Endothelial cell of umbilical vein (primary cell): ENCODE data around the gene PHEX. TPM values are rescaled to one million over a fixed set of nuclear protein-coding genes. Genes with fewer than 3 reads are reported as not detected.

Experiments used
- BruUV-seq: library from RNA; stranded (reverse); fragments of 400-500 nt; replicated peaks from 2 replicates; lab custom pipeline; 2021; lab: Mats Ljungman, UMichigan
- CTCF ChIA-PET: fragments of 300-600, 350-600 bp; sonication (Branson Sonifier 250); formaldehyde crosslinking; loops from one replicate; lab custom pipeline; 2021; ENCODE audit warnings: antibody characterized with exemption, inconsistent platforms; lab: Charles Lee
- POLR2A ChIA-PET: fragments of 300-600, 350-600 bp; sonication (Branson Sonifier 250); formaldehyde crosslinking; loops from one replicate; lab custom pipeline; 2021; ENCODE audit warnings: antibody characterized with exemption, inconsistent platforms; lab: Charles Lee
- DNase-seq: peaks from one replicate; pipeline ENCODE4 v3.0.0-alpha.2; 2011; ENCODE audit warnings: low read depth, low spot score
- FAIRE-seq: peaks from 2 replicates; lab custom pipeline; 2011; peaks lifted over from hg19 to GRCh38; lab: Jason Lieb, UNC
- H2AFZ ChIP-seq: 2 replicates; pipeline ENCODE4 v1.6.0; 2012; ENCODE audit warnings: low read depth, low read length, control low read depth, inconsistent platforms
- H3K27ac ChIP-seq: 2 replicates; pipeline ENCODE4 v1.5.1; 2011; ENCODE audit warnings: low read depth, mild to moderate bottlenecking, control low read depth, low read length, moderate library complexity; ENCODE audit not compliant: insufficient read depth
- H3K27me3 ChIP-seq, 2 experiments: 2 replicates each; pipeline versions ENCODE4 v1.6.0 to v1.6.1; 2011; ENCODE audit warnings: low read length in 2 of 2, mixed read lengths in 1 of 2; ENCODE audit not compliant: control insufficient read depth in 2 of 2, insufficient read depth in 2 of 2
- H3K36me3 ChIP-seq, 2 experiments: 2 replicates in 1 of 2; 3 replicates in 1 of 2; pipeline ENCODE4 v1.5.1; 2011; ENCODE audit warnings: low read length in 2 of 2, mild to moderate bottlenecking in 1 of 2, moderate library complexity in 1 of 2; ENCODE audit not compliant: control insufficient read depth in 2 of 2, insufficient read depth in 2 of 2; ENCODE audit errors: extremely low read depth in 1 of 2
- H3K4me1 ChIP-seq: 3 replicates; pipeline ENCODE4 v1.5.1; 2011; ENCODE audit warnings: mild to moderate bottlenecking, low read length; ENCODE audit not compliant: control insufficient read depth, insufficient read depth; ENCODE audit errors: extremely low read depth
- H3K4me2 ChIP-seq: 2 replicates; pipeline ENCODE4 v1.6.1; 2011; ENCODE audit warnings: low read length, control low read depth, mixed read lengths; ENCODE audit not compliant: insufficient read depth
- H3K4me3 ChIP-seq, 3 experiments: fragments of 200-600 bp in 1 of 3; sonication (generic), shearing (Covaris generic) in 1 of 3; replicated peaks in 1 of 3; 2 replicates each; pipeline ENCODE4 v1.5.1; 2011 to 2016; ENCODE audit warnings: control low read depth in 3 of 3, low read length in 3 of 3, mild to moderate bottlenecking in 2 of 3, inconsistent platforms in 1 of 3, low read depth in 1 of 3, moderate library complexity in 1 of 3; ENCODE audit not compliant: insufficient read depth in 1 of 3
- H3K79me2 ChIP-seq: 2 replicates; pipeline ENCODE4 v1.6.0; 2012; ENCODE audit warnings: low read length, inconsistent platforms; ENCODE audit not compliant: control insufficient read depth, insufficient read depth
- H3K9ac ChIP-seq: replicated peaks from 2 replicates; pipeline ENCODE3; 2011; ENCODE audit warnings: low read length, control low read depth; ENCODE audit not compliant: insufficient read depth; ENCODE audit errors: extremely low read depth
- H3K9me1 ChIP-seq: replicated peaks from 3 replicates; pipeline ENCODE4 v1.6.0; 2011; ENCODE audit warnings: mild to moderate bottlenecking, low read length; ENCODE audit not compliant: control insufficient read depth, insufficient read depth; ENCODE audit errors: extremely low read depth
- H3K9me3 ChIP-seq: replicated peaks from 2 replicates; pipeline ENCODE4 v1.5.1; 2012; ENCODE audit warnings: low read length, inconsistent platforms; ENCODE audit not compliant: control insufficient read depth, insufficient read depth
- H4K20me1 ChIP-seq: replicated peaks from 2 replicates; pipeline ENCODE3; 2011; ENCODE audit warnings: mild to moderate bottlenecking, low read length; ENCODE audit not compliant: control insufficient read depth, insufficient read depth; ENCODE audit errors: extremely low read depth
- EZH2 ChIP-seq: IDR thresholded peaks from 2 replicates; pipeline ENCODE4 v1.6.1; 2012; ENCODE audit warnings: borderline replicate concordance, low read depth, mild to moderate bottlenecking, moderate library complexity, low read length, inconsistent platforms; ENCODE audit not compliant: severe bottlenecking
- FOS ChIP-seq: IDR thresholded peaks from 2 replicates; pipeline ENCODE4 v1.6.1; 2011; ENCODE audit warnings: mild to moderate bottlenecking, low read length, moderate library complexity, borderline replicate concordance; ENCODE audit not compliant: insufficient read depth
- GATA2 ChIP-seq: IDR thresholded peaks from 2 replicates; pipeline ENCODE4 v1.7.0; 2011; ENCODE audit warnings: low read depth, mild to moderate bottlenecking, moderate library complexity, mixed read lengths, low read length; ENCODE audit not compliant: insufficient read length, insufficient read depth
- JUN ChIP-seq: IDR thresholded peaks from 2 replicates; pipeline ENCODE4 v1.6.1; 2011; ENCODE audit warnings: borderline replicate concordance, low read depth; ENCODE audit not compliant: insufficient read length, insufficient read depth
- MYC ChIP-seq: IDR thresholded peaks from one replicate; pipeline ENCODE4 v1.6.1; 2011; ENCODE audit warnings: mild to moderate bottlenecking, low read depth, low read length
- POLR2A ChIP-seq: IDR thresholded peaks from 2 replicates; pipeline ENCODE4 v1.6.1; 2012; ENCODE audit warnings: low read depth, mild to moderate bottlenecking, control low read depth, low read length
- POLR2AphosphoS5 ChIP-seq: IDR thresholded peaks from 2 replicates; pipeline ENCODE4 v1.6.1; 2012; ENCODE audit warnings: low read depth, mild to moderate bottlenecking, control low read depth, low read length, moderate library complexity; ENCODE audit not compliant: insufficient read depth
- dilution Hi-C: fragments of 300-500 bp; cut with MboI; formaldehyde crosslinking; loops from one replicate; pipeline ENCODE4 v1.15.0; 2019; ENCODE audit warnings: low sequenced_read_pairs; ENCODE audit not compliant: extremely low pct_ligation_motif_present
- intact Hi-C: fragments of 100-400 bp; cut with micrococcal nuclease; formaldehyde crosslinking; loops from one replicate; pipeline ENCODE4 v1.10.0; 2022
- polyA plus RNA-seq, 4 experiments: library from polyadenylated mRNA; depleted of rRNA in 3 of 4; stranded (reverse) in 3 of 4; unstranded in 1 of 4; fragments of >200 nt; gene quantifications; 2 replicates each; pipeline versions ENCODE4 v1.2.1 to v1.2.3, GENCODE V29; 2011 to 2012; ENCODE audit warnings: missing spikeins in 1 of 4
- total RNA-seq: library from RNA; stranded (reverse); gene quantifications from 2 replicates; pipeline ENCODE4 v1.2.3, GENCODE V29; 2021
- TF ChIP-seq, protein P1 (sequence below), 2 donors: IDR thresholded peaks; 1 replicate in 1 of 2; 2 replicates in 1 of 2; pipeline ENCODE4 v1.5.1; 2011; ENCODE audit warnings: low read length in 2 of 2, mild to moderate bottlenecking in 2 of 2, moderate library complexity in 2 of 2, control low read depth in 1 of 2, inconsistent platforms in 1 of 2, low read depth in 1 of 2; ENCODE audit not compliant: insufficient read depth in 1 of 2; ENCODE audit errors: extremely low read depth in 1 of 2
- TF ChIP-seq, protein P2 (sequence below): IDR thresholded peaks from 2 replicates; pipeline ENCODE4 v1.6.1; 2011; ENCODE audit not compliant: insufficient read depth, insufficient read length

PHEX gene
- total and polyA plus RNA-seq, 2 donors (not counting 3 experiments of a cell fraction or from before 2014, with no cell fraction given): 0.07 to 0.44 TPM

DNA sequence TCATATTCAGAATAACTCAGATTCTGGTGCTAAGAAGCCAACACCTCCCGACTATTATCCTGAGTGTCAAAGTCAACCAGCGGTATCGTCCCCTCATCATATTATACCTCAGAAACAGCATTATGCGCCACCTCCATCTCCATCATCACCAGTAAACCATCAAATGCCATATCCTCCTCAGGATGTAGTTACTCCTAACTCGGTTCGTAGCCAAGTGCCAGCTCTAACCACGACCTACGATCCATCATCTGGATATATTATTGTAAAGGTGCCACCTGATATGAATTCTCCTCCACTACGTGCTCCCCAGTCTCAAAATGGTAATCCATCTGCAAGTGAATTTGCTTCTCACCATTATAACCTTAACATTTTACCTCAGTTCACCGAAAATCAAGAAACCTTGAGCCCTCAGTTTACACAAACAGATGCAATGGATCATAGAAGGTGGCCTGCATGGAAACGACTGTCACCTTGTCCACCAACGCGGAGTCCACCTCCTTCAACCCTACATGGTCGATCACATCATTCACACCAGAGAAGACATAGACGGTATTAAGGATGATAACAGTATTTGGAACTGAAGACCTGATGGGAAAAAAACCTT, 241.7 kb downstream of the PHEX start:
- H3K27me3 ChIP-seq: no peaks in the 10 kb centered on the region
- no peaks in the 10 kb centered on the region for H4K20me1 ChIP-seq
- H3K4me2 ChIP-seq: no peak overlapping the region
- ChIA-PET POLR2A (no interaction called here), CTCF (no interaction called here)
- no peak overlapping the region for H3K4me3 ChIP-seq
- H3K27ac ChIP-seq: no peak overlapping the region
- intact Hi-C loops: no loop called here
- DNase-seq (no peak), FAIRE-seq (no peak)
- no peaks in the 10 kb centered on the region for H3K36me3 ChIP-seq
- H3K9me1 ChIP-seq: no peaks in the 10 kb centered on the region
- no peaks in the 10 kb centered on the region for H3K4me1 ChIP-seq
- no peaks in the 10 kb centered on the region for H3K9me3 ChIP-seq
- TF ChIP-seq FOS (no peak), EZH2 (no peak)
- H3K79me2 ChIP-seq: no peaks in the 10 kb centered on the region
- dilution Hi-C loops: no loop called here
- H3K9ac ChIP-seq: no peak overlapping the region
- H2AFZ ChIP-seq: no peak overlapping the region
- BruUV-seq: no TSS peak

DNA sequence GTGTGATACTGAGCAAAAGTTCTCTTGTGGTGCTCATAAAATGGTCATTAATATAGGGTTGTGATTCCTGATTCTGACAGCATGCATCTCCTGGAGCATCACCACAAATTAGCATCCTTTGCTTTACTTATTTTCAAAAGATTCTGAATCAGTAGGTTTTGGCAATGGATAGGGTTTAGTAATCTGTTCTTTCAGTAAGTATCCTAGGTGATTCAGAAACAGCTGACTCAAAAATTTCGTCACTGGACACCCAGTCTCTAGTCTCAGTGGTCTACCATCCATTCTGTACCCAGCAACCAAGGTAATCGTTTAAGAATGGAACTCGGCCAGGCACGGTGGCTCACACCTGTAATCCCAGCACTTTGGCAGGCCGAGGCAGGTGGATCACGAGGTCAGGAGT, 244.7 kb downstream of the PHEX start:
- Histone ChIP-seq H3K9ac (no peak overlapping the region), H3K9me1 (no peaks in the 10 kb centered on the region), H3K9me3 (no peaks in the 10 kb centered on the region), H3K4me1 (no peaks in the 10 kb centered on the region), H3K4me2 (no peak overlapping the region), H3K27me3 (no peaks in the 10 kb centered on the region), H4K20me1 (no peaks in the 10 kb centered on the region), H3K79me2 (no peaks in the 10 kb centered on the region), H3K4me3 (no peak overlapping the region), H3K27ac (no peak overlapping the region), H3K36me3 (no peaks in the 10 kb centered on the region), H2AFZ (no peak overlapping the region)
- TF ChIP-seq GATA2 (no peak), EZH2 (no peak), FOS (no peak), MYC (no peak), POLR2A (no peak), JUN (no peak), POLR2AphosphoS5 (no peak)
- TF ChIP-seq, protein P1, sequence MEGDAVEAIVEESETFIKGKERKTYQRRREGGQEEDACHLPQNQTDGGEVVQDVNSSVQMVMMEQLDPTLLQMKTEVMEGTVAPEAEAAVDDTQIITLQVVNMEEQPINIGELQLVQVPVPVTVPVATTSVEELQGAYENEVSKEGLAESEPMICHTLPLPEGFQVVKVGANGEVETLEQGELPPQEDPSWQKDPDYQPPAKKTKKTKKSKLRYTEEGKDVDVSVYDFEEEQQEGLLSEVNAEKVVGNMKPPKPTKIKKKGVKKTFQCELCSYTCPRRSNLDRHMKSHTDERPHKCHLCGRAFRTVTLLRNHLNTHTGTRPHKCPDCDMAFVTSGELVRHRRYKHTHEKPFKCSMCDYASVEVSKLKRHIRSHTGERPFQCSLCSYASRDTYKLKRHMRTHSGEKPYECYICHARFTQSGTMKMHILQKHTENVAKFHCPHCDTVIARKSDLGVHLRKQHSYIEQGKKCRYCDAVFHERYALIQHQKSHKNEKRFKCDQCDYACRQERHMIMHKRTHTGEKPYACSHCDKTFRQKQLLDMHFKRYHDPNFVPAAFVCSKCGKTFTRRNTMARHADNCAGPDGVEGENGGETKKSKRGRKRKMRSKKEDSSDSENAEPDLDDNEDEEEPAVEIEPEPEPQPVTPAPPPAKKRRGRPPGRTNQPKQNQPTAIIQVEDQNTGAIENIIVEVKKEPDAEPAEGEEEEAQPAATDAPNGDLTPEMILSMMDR (IDR thresholded peaks at IDR 0.05; ENCODE audit: extremely low read depth in 1 of 2, insufficient read depth in 1 of 2, low read depth in 1 of 2, low read length in 2 of 2): no peak
- TF ChIP-seq, protein P2, sequence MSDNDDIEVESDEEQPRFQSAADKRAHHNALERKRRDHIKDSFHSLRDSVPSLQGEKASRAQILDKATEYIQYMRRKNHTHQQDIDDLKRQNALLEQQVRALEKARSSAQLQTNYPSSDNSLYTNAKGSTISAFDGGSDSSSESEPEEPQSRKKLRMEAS: no peak
- dilution Hi-C loops: no loop called here
- no TSS peak for BruUV-seq
- DNase-seq (no peak), FAIRE-seq (no peak)
- ChIA-PET CTCF (interaction anchor here (1.0 kb wide), 1 partner anchor 472 kb away, joined by 3 read pairs; no protein-coding TSS in a partner anchor), POLR2A (no interaction called here)
- intact Hi-C loops: no loop called here
